HepG2 (cell line): ENCODE data around the gene RAB3D. TPM values are rescaled to one million over a fixed set of nuclear protein-coding genes. Genes with fewer than 3 reads are reported as not detected.
A peak's percentile ranks its signal among the peaks of the same experiment; 100 is the strongest.

Experiments used
- HNF1B ChIP-seq: sonication (generic); formaldehyde crosslinking; IDR thresholded peaks from 2 replicates; pipeline ENCODE4 v1.5.1; 2020; ENCODE audit warnings: mild to moderate bottlenecking, moderate library complexity, missing genetic modification reagents
- MAFK ChIP-seq, 2 experiments: IDR thresholded peaks in 1 of 2; conservative IDR thresholded peaks in 1 of 2; 2 replicates each; pipeline ENCODE4 v1.6.1; 2011; ENCODE audit warnings: improper control_type of control experiment in 2 of 2, low read length in 2 of 2
- TAF1 ChIP-seq: sonication (generic); formaldehyde crosslinking; IDR thresholded peaks from 2 replicates; pipeline ENCODE4 v1.4.0; 2020; ENCODE audit warnings: missing genetic modification reagents
- TEAD2 ChIP-seq: sonication (generic); formaldehyde crosslinking; IDR thresholded peaks from 2 replicates; pipeline ENCODE4 v1.9.0; 2021; ENCODE audit warnings: missing genetic modification reagents
- ZBTB7B ChIP-seq: sonication (generic); formaldehyde crosslinking; IDR thresholded peaks from 2 replicates; pipeline ENCODE4 v1.4.0; 2020; ENCODE audit warnings: missing genetic modification reagents
- ZFP36L2 ChIP-seq: sonication (generic); formaldehyde crosslinking; IDR thresholded peaks from 2 replicates; pipeline ENCODE4 v1.4.0; 2020; ENCODE audit warnings: missing genetic modification reagents
- ZNF503 ChIP-seq: sonication (generic); formaldehyde crosslinking; IDR thresholded peaks from 2 replicates; pipeline ENCODE4 v1.4.0; 2020; ENCODE audit warnings: missing genetic modification reagents
- ZNF530 ChIP-seq: sonication (generic); formaldehyde crosslinking; IDR thresholded peaks from 2 replicates; pipeline ENCODE4 v1.5.0; 2020; ENCODE audit warnings: low read depth, mild to moderate bottlenecking, missing genetic modification reagents
- ZNF709 ChIP-seq: sonication (generic); formaldehyde crosslinking; IDR thresholded peaks from 2 replicates; pipeline ENCODE4 v1.5.0; 2020; ENCODE audit warnings: mild to moderate bottlenecking, missing genetic modification reagents
- ZNF740 ChIP-seq: sonication (generic); formaldehyde crosslinking; IDR thresholded peaks from 2 replicates; pipeline ENCODE4 v1.4.0; 2020; ENCODE audit warnings: missing genetic modification reagents
- polyA plus RNA-seq, 8 experiments: library from polyadenylated mRNA; depleted of rRNA in 3 of 8; stranded (reverse) in 7 of 8; unstranded in 1 of 8; fragments of >200 nt; fragmentation: Illumina TruSeq in 4 of 8; extraction: Trizol in 4 of 8; gene quantifications; 2 replicates each; pipeline versions ENCODE4 v1.2.1 to v1.2.3, GENCODE V29; 2011 to 2016; ENCODE audit warnings: low read depth in 4 of 8, missing spikeins in 1 of 8, mixed read lengths in 1 of 8; ENCODE audit not compliant: insufficient read depth in 1 of 8
- total RNA-seq, 5 experiments: library from RNA; depleted of rRNA; stranded (reverse); fragments of >200 nt; fragmentation: Illumina TruSeq; extraction: Trizol; gene quantifications; 2 replicates each; pipeline ENCODE4 v1.2.3, GENCODE V29; 2016; ENCODE audit warnings: low read depth in 1 of 5
- TF ChIP-seq, protein P1 (sequence below): sonication (generic); formaldehyde crosslinking; IDR thresholded peaks from 2 replicates; pipeline ENCODE4 v1.4.0; 2020; ENCODE audit warnings: missing genetic modification reagents
- TF ChIP-seq, protein P2 (sequence below): sonication (generic); formaldehyde crosslinking; IDR thresholded peaks from 2 replicates; pipeline ENCODE4 v1.4.0; 2020; ENCODE audit warnings: missing genetic modification reagents
- TF ChIP-seq, protein P3 (sequence below): sonication (generic); formaldehyde crosslinking; IDR thresholded peaks from 2 replicates; pipeline ENCODE4 v1.4.0; 2020; ENCODE audit warnings: mild to moderate bottlenecking, missing genetic modification reagents

RAB3D gene
- total and polyA plus RNA-seq, 2 of the 13 experiments (the other 11 are each of a cell fraction or from before 2014, with no cell fraction given): 2.0 to 16.1 TPM

- TF ChIP-seq HNF1B (CRISPR knock-in tag) (no peak), ZBTB7B (CRISPR knock-in tag) (peak; percentile 31; the same call in 1 of the 2 replicates), ZNF709 (CRISPR knock-in tag) (no peak), ZFP36L2 (CRISPR knock-in tag) (no peak), MAFK (conservative IDR thresholded peaks at IDR 0.05 in 1 of 2, IDR thresholded peaks at IDR 0.05 in 1 of 2; ENCODE audit: low read length in 2 of 2) (no peak), ZNF503 (CRISPR knock-in tag) (no peak), TAF1 (CRISPR knock-in tag) (0 out of 2 replicates have a peak, but pooled peaks have one; percentile 10), TEAD2 (CRISPR knock-in tag) (no peak), ZNF530 (CRISPR knock-in tag) (no peak), ZNF740 (no peak)
- TF ChIP-seq, protein P1, sequence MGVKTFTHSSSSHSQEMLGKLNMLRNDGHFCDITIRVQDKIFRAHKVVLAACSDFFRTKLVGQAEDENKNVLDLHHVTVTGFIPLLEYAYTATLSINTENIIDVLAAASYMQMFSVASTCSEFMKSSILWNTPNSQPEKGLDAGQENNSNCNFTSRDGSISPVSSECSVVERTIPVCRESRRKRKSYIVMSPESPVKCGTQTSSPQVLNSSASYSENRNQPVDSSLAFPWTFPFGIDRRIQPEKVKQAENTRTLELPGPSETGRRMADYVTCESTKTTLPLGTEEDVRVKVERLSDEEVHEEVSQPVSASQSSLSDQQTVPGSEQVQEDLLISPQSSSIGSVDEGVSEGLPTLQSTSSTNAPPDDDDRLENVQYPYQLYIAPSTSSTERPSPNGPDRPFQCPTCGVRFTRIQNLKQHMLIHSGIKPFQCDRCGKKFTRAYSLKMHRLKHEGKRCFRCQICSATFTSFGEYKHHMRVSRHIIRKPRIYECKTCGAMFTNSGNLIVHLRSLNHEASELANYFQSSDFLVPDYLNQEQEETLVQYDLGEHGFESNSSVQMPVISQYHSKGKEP (CRISPR knock-in tag): no peak
- TF ChIP-seq, protein P2, sequence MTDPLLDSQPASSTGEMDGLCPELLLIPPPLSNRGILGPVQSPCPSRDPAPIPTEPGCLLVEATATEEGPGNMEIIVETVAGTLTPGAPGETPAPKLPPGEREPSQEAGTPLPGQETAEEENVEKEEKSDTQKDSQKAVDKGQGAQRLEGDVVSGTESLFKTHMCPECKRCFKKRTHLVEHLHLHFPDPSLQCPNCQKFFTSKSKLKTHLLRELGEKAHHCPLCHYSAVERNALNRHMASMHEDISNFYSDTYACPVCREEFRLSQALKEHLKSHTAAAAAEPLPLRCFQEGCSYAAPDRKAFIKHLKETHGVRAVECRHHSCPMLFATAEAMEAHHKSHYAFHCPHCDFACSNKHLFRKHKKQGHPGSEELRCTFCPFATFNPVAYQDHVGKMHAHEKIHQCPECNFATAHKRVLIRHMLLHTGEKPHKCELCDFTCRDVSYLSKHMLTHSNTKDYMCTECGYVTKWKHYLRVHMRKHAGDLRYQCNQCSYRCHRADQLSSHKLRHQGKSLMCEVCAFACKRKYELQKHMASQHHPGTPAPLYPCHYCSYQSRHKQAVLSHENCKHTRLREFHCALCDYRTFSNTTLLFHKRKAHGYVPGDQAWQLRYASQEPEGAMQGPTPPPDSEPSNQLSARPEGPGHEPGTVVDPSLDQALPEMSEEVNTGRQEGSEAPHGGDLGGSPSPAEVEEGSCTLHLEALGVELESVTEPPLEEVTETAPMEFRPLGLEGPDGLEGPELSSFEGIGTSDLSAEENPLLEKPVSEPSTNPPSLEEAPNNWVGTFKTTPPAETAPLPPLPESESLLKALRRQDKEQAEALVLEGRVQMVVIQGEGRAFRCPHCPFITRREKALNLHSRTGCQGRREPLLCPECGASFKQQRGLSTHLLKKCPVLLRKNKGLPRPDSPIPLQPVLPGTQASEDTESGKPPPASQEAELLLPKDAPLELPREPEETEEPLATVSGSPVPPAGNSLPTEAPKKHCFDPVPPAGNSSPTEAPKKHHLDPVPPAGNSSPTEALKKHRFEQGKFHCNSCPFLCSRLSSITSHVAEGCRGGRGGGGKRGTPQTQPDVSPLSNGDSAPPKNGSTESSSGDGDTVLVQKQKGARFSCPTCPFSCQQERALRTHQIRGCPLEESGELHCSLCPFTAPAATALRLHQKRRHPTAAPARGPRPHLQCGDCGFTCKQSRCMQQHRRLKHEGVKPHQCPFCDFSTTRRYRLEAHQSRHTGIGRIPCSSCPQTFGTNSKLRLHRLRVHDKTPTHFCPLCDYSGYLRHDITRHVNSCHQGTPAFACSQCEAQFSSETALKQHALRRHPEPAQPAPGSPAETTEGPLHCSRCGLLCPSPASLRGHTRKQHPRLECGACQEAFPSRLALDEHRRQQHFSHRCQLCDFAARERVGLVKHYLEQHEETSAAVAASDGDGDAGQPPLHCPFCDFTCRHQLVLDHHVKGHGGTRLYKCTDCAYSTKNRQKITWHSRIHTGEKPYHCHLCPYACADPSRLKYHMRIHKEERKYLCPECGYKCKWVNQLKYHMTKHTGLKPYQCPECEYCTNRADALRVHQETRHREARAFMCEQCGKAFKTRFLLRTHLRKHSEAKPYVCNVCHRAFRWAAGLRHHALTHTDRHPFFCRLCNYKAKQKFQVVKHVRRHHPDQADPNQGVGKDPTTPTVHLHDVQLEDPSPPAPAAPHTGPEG (CRISPR knock-in tag): no peak
- TF ChIP-seq, protein P3, sequence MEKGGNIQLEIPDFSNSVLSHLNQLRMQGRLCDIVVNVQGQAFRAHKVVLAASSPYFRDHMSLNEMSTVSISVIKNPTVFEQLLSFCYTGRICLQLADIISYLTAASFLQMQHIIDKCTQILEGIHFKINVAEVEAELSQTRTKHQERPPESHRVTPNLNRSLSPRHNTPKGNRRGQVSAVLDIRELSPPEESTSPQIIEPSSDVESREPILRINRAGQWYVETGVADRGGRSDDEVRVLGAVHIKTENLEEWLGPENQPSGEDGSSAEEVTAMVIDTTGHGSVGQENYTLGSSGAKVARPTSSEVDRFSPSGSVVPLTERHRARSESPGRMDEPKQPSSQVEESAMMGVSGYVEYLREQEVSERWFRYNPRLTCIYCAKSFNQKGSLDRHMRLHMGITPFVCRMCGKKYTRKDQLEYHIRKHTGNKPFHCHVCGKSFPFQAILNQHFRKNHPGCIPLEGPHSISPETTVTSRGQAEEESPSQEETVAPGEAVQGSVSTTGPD (CRISPR knock-in tag): no peak
These were observed 39.1 kb upstream of the RAB3D start (continued) for GRCh38 chr19:11378319-11379189.
